Ammon's horn (tissue), 1 donor: ENCODE results near the gene PDE2A.

Source experiments
- DNase-seq: peaks from one replicate; pipeline ENCODE4 v3.0.0-alpha.2; 2016; ENCODE audit warnings: low spot score

PDE2A gene

GRCh38 chr11:72588421-72589410, 85.5 kb downstream of the PDE2A start:
- no peak for DNase-seq

- no peak for DNase-seq
Observed at GRCh38 chr11:72587696-72588095, 86.5 kb downstream of the PDE2A start.

- no peak for DNase-seq
Observed at GRCh38 chr11:72586321-72587090, 87.7 kb downstream of the PDE2A start.

- DNase-seq, result peak; percentile 81
Observed at GRCh38 chr11:72585762-72586311, 88.4 kb downstream of the PDE2A start.

- no peak for DNase-seq
Observed at GRCh38 chr11:72584939-72585597, 89.2 kb downstream of the PDE2A start.

GRCh38 chr11:72584293-72584938, 89.8 kb downstream of the PDE2A start:
- DNase-seq, result peak; percentile 38

GRCh38 chr11:72583616-72584292, 90.5 kb downstream of the PDE2A start:
- DNase-seq, result no peak

- DNase-seq, result no peak
Observed at GRCh38 chr11:72583177-72583553, 91.1 kb downstream of the PDE2A start.

GRCh38 chr11:72582206-72583176, 91.7 kb downstream of the PDE2A start:
- no peak for DNase-seq

GRCh38 chr11:72581067-72581466, 93.2 kb downstream of the PDE2A start:
- DNase-seq, result no peak

- DNase-seq, result no peak
Observed at GRCh38 chr11:72580642-72580950, 93.6 kb downstream of the PDE2A start.

GRCh38 chr11:72579816-72580641, 94.2 kb downstream of the PDE2A start:
- DNase-seq, result no peak

GRCh38 chr11:72578991-72579815, 95.0 kb downstream of the PDE2A start:
- no peak for DNase-seq

GRCh38 chr11:72578566-72578965, 95.7 kb downstream of the PDE2A start:
- no peak for DNase-seq

- DNase-seq, result no peak
Observed at GRCh38 chr11:72578051-72578450, 96.2 kb downstream of the PDE2A start.

GRCh38 chr11:72577271-72577721, 96.9 kb downstream of the PDE2A start:
- no peak for DNase-seq

- DNase-seq, result no peak
Observed at GRCh38 chr11:72576661-72577060, 97.6 kb downstream of the PDE2A start.

- no peak for DNase-seq
Observed at GRCh38 chr11:72576243-72576595, 98.0 kb downstream of the PDE2A start.
